Activated naive CD4-positive, alpha-beta T cell treated with anti-CD3 and anti-CD28 coated beads, Interleukin-2, amount 10 ng/mL, durations not matched to agents 7 days and 5 days (primary cell): ENCODE measurements around the gene GNL3.

Source experiments
- CTCF ChIA-PET: fragments of 350-600 bp; sonication (Branson Sonifier 250); formaldehyde crosslinking; loops from one replicate; lab custom pipeline; 2021; ENCODE audit warnings: antibody characterized with exemption; lab: Charles Lee
- DNase-seq: peaks from one replicate; pipeline ENCODE4 v3.0.0-alpha.2; 2020
- H3K27ac Mint-ChIP-seq: one replicate; pipeline ENCODE4 v1.8.0; 2021; ENCODE audit warnings: mild to moderate bottlenecking, moderate library complexity, mixed read lengths
- H3K27me3 Mint-ChIP-seq: one replicate; pipeline ENCODE4 v1.8.0; 2021; ENCODE audit warnings: mild to moderate bottlenecking, mixed read lengths
- H3K36me3 Mint-ChIP-seq: one replicate; pipeline ENCODE4 v1.8.0; 2021; ENCODE audit warnings: mixed read lengths
- H3K4me1 Mint-ChIP-seq: one replicate; pipeline ENCODE4 v1.8.0; 2021; ENCODE audit warnings: mixed read lengths
- H3K4me3 Mint-ChIP-seq: one replicate; pipeline ENCODE4 v1.8.0; 2021; ENCODE audit warnings: mild to moderate bottlenecking, moderate library complexity, mixed read lengths
- H3K9me3 Mint-ChIP-seq: one replicate; pipeline ENCODE4 v1.8.0; 2021; ENCODE audit warnings: mixed read lengths

The GNL3 gene

GRCh38 chr3:52743721-52744120, 57.9 kb downstream of the GNL3 start:
- no peak overlapping the region for H3K27ac Mint-ChIP-seq
- no peak for DNase-seq
- H3K4me1 Mint-ChIP-seq: no peaks in the 10 kb centered on the region
- H3K27me3 Mint-ChIP-seq: no peaks in the 10 kb centered on the region
- H3K36me3 Mint-ChIP-seq: peaks cover 26% of the 10 kb centered on the region
- CTCF ChIA-PET: interaction anchor here (0.9 to 1.6 kb wide), 4 partner anchors 55 to 329 kb away, joined by 3 to 5 read pairs (median 4); no protein-coding TSS in a partner anchor
- H3K4me3 Mint-ChIP-seq: no peak overlapping the region
- no peaks in the 10 kb centered on the region for H3K9me3 Mint-ChIP-seq
